Measurements from ENCODE around the gene UBQLN1. TPM values are rescaled to one million over a fixed set of nuclear protein-coding genes. Genes with fewer than 3 reads are reported as not detected.

The UBQLN1 gene
- total and polyA plus RNA-seq, 9 of the 15 experiments (the other 6 are each of a cell fraction or from before 2014, with no cell fraction given) = 7.5 to 120 (median 52.8) TPM

GRCh38 chr9:83670381-83670780 is 37.4 kb downstream of the UBQLN1 start (continued):
- TF ChIP-seq REST (IDR thresholded peaks at IDR 0.05; ENCODE audit: borderline replicate concordance) (no peak), REST (CRISPR knock-in tag; IDR thresholded peaks at IDR 0.05; ENCODE audit: low read depth) (no peak), CXXC5 (CRISPR knock-in tag; IDR thresholded peaks at IDR 0.05) (no peak), PCBP1 (IDR thresholded peaks at IDR 0.05; ENCODE audit: low read depth, low read length, poor library complexity, severe bottlenecking) (no peak), EP300 (IDR thresholded peaks at IDR 0.05; ENCODE audit: low read length) (no peak), CREB3 (tag; conservative IDR thresholded peaks at IDR 0.05; ENCODE audit: low read depth) (no peak), FOXO4 (CRISPR knock-in tag; IDR thresholded peaks at IDR 0.05) (no peak), MBD1 (CRISPR knock-in tag; IDR thresholded peaks at IDR 0.05) (no peak)

All from K562 (cell line).